Measurements from ENCODE around the gene REX1BD. TPM values are rescaled to one million over a fixed set of nuclear protein-coding genes. Genes with fewer than 3 reads are reported as not detected.

REX1BD gene
- total RNA-seq, 1 donor from 2014 or later, result 76.6 TPM

GRCh38 chr19:18558604-18559003 lies 30.0 kb upstream of the REX1BD start:
- Histone ChIP-seq H3K4me3 (peak overlapping the region; percentile 96), H3K4me1 (peaks cover 38% of the 10 kb centered on the region), H3K27ac (replicated peaks) (peak overlapping the region; percentile 96), H3K27me3 (ENCODE audit: low read depth) (no peaks in the 10 kb centered on the region), H3K36me3 (peaks cover 16% of the 10 kb centered on the region), H3K9me3 (replicated peaks) (no peaks in the 10 kb centered on the region)
- intact Hi-C loops (cut with micrococcal nuclease), result no loop called here
- no peak for DNase-seq
- TF ChIP-seq, protein P1, sequence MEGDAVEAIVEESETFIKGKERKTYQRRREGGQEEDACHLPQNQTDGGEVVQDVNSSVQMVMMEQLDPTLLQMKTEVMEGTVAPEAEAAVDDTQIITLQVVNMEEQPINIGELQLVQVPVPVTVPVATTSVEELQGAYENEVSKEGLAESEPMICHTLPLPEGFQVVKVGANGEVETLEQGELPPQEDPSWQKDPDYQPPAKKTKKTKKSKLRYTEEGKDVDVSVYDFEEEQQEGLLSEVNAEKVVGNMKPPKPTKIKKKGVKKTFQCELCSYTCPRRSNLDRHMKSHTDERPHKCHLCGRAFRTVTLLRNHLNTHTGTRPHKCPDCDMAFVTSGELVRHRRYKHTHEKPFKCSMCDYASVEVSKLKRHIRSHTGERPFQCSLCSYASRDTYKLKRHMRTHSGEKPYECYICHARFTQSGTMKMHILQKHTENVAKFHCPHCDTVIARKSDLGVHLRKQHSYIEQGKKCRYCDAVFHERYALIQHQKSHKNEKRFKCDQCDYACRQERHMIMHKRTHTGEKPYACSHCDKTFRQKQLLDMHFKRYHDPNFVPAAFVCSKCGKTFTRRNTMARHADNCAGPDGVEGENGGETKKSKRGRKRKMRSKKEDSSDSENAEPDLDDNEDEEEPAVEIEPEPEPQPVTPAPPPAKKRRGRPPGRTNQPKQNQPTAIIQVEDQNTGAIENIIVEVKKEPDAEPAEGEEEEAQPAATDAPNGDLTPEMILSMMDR (IDR thresholded peaks at IDR 0.05; ENCODE audit: borderline replicate concordance), result no peak

GRCh38 chr19:18559685-18560084 lies 28.9 kb upstream of the REX1BD start:
- Histone ChIP-seq H3K9me3 (replicated peaks) (no peaks in the 10 kb centered on the region), H3K27me3 (ENCODE audit: low read depth) (no peaks in the 10 kb centered on the region), H3K4me3 (no peak overlapping the region), H3K27ac (replicated peaks) (no peak overlapping the region), H3K36me3 (peaks cover 26% of the 10 kb centered on the region), H3K4me1 (peaks cover 38% of the 10 kb centered on the region)
- intact Hi-C loops (cut with micrococcal nuclease), result no loop called here
- TF ChIP-seq, protein P1 (IDR thresholded peaks at IDR 0.05; ENCODE audit: borderline replicate concordance), result no peak
- DNase-seq, result no peak

- intact Hi-C loops (cut with micrococcal nuclease), result no loop called here
- TF ChIP-seq, protein P1 (IDR thresholded peaks at IDR 0.05; ENCODE audit: borderline replicate concordance), result no peak
- Histone ChIP-seq H3K27me3 (ENCODE audit: low read depth) (no peaks in the 10 kb centered on the region), H3K27ac (replicated peaks) (peak overlapping the region; percentile 79), H3K4me1 (peaks cover 38% of the 10 kb centered on the region), H3K9me3 (replicated peaks) (no peaks in the 10 kb centered on the region), H3K36me3 (peaks cover 50% of the 10 kb centered on the region), H3K4me3 (peak overlapping the region; percentile 14)
- peak; percentile 40 for DNase-seq
Measured at GRCh38 chr19:18562086-18562485, 26.5 kb upstream of the REX1BD start.

- Histone ChIP-seq H3K4me3 (no peak overlapping the region), H3K27me3 (ENCODE audit: low read depth) (no peaks in the 10 kb centered on the region), H3K9me3 (replicated peaks) (no peaks in the 10 kb centered on the region), H3K27ac (replicated peaks) (no peak overlapping the region), H3K4me1 (peaks cover 18% of the 10 kb centered on the region), H3K36me3 (peaks cover 74% of the 10 kb centered on the region)
- TF ChIP-seq, protein P1 (IDR thresholded peaks at IDR 0.05; ENCODE audit: borderline replicate concordance), result no peak
- intact Hi-C loops (cut with micrococcal nuclease), result no loop called here
- DNase-seq, result no peak
Measured at GRCh38 chr19:18566953-18567352, 21.6 kb upstream of the REX1BD start.

- Histone ChIP-seq H3K36me3 (peaks cover 67% of the 10 kb centered on the region), H3K4me1 (peaks cover 23% of the 10 kb centered on the region), H3K9me3 (replicated peaks) (no peaks in the 10 kb centered on the region), H3K27me3 (ENCODE audit: low read depth) (no peaks in the 10 kb centered on the region), H3K27ac (replicated peaks) (no peak overlapping the region), H3K4me3 (no peak overlapping the region)
- intact Hi-C loops (cut with micrococcal nuclease), result no loop called here
- TF ChIP-seq, protein P1 (IDR thresholded peaks at IDR 0.05; ENCODE audit: borderline replicate concordance), result no peak
- DNase-seq, result no peak
Measured at GRCh38 chr19:18568367-18568766, 20.2 kb upstream of the REX1BD start.

All from left ventricle myocardium inferior (tissue), 1 donor.